HEK293 (cell line): ENCODE data around the gene SLC12A8.

Source experiments
- CTCF ChIP-seq: fragments of 450-650 bp; formaldehyde crosslinking; IDR thresholded peaks from 2 replicates; pipeline ENCODE4 v1.5.1; 2016; ENCODE audit warnings: missing biosample characterization, missing genetic modification characterization
- PBX3 ChIP-seq: sonication (generic); formaldehyde crosslinking; IDR thresholded peaks from 2 replicates; pipeline ENCODE4 v1.8.1; 2022; ENCODE audit warnings: mild to moderate bottlenecking, moderate library complexity, missing genetic modification reagents
- SALL2 ChIP-seq: fragments of 450-650 bp; formaldehyde crosslinking; IDR thresholded peaks from 2 replicates; pipeline ENCODE4 v1.5.0; 2017; ENCODE audit warnings: missing biosample characterization, mild to moderate bottlenecking, missing genetic modification characterization, borderline replicate concordance
- YY1 ChIP-seq: fragments of 450-650 bp; formaldehyde crosslinking; IDR thresholded peaks from 2 replicates; pipeline ENCODE4 v1.5.1; 2018; ENCODE audit warnings: missing biosample characterization, missing genetic modification characterization
- ZBTB17 ChIP-seq: fragments of 450-650 bp; formaldehyde crosslinking; IDR thresholded peaks from 2 replicates; pipeline ENCODE4 v1.5.1; 2016; ENCODE audit warnings: missing biosample characterization, missing genetic modification characterization
- ZNF24 ChIP-seq: fragments of 450-650 bp; formaldehyde crosslinking; IDR thresholded peaks from 2 replicates; pipeline ENCODE4 v1.5.1; 2016; ENCODE audit warnings: missing biosample characterization, missing genetic modification characterization
- ZNF335 ChIP-seq: fragments of 450-650 bp; formaldehyde crosslinking; conservative IDR thresholded peaks from 2 replicates; pipeline ENCODE4 v1.5.1; 2016; ENCODE audit warnings: missing biosample characterization, missing genetic modification characterization
- ZNF518A ChIP-seq: fragments of 450-650 bp; formaldehyde crosslinking; conservative IDR thresholded peaks from 2 replicates; pipeline ENCODE4 v1.5.1; 2016; ENCODE audit warnings: low read depth, missing biosample characterization, missing genetic modification characterization
- ZNF677 ChIP-seq: fragments of 450-650 bp; IDR thresholded peaks from 2 replicates; pipeline ENCODE4 v1.5.0; 2018; ENCODE audit warnings: missing biosample characterization, mild to moderate bottlenecking, missing genetic modification characterization, moderate library complexity
- ZNF704 ChIP-seq: fragments of 450-650 bp; formaldehyde crosslinking; IDR thresholded peaks from 2 replicates; pipeline ENCODE4 v1.5.1; 2016; ENCODE audit warnings: missing biosample characterization, missing genetic modification characterization
- ZNF776 ChIP-seq: fragments of 450-650 bp; formaldehyde crosslinking; IDR thresholded peaks from 2 replicates; pipeline ENCODE4 v1.5.0; 2017; ENCODE audit warnings: missing biosample characterization, missing genetic modification characterization, borderline replicate concordance
- ZNF792 ChIP-seq: fragments of 450-650 bp; formaldehyde crosslinking; IDR thresholded peaks from 2 replicates; pipeline ENCODE4 v1.5.1; 2016; ENCODE audit warnings: missing biosample characterization, missing genetic modification characterization

- no peak for TF ChIP-seq CTCF (tag by site-specific recombination)
- TF ChIP-seq ZNF792 (tag by site-specific recombination), result no peak
- no peak for TF ChIP-seq YY1 (tag by site-specific recombination)
- TF ChIP-seq ZNF704, result no peak
- no peak for TF ChIP-seq ZNF335 (tag by site-specific recombination)
- no peak for TF ChIP-seq ZNF518A (tag by site-specific recombination)
- no peak for TF ChIP-seq ZNF776 (tag by site-specific recombination)
- no peak for TF ChIP-seq PBX3 (CRISPR knock-in tag)
- no peak for TF ChIP-seq ZNF677 (tag by site-specific recombination)
- no peak for TF ChIP-seq ZNF24 (tag by site-specific recombination)
- TF ChIP-seq SALL2 (tag by site-specific recombination), result no peak
- no peak for TF ChIP-seq ZBTB17 (tag by site-specific recombination)
Observed at GRCh38 chr3:125234831-125235230, 22.3 kb upstream of the SLC12A8 start.
